Brain microvascular endothelial cell (primary cell): ENCODE measurements around the gene WASL.

ENCODE experiments used
- DNase-seq: peaks from one replicate; pipeline ENCODE4 v3.0.0-alpha.2; 2020
- H3K27ac ChIP-seq: fragments of 250-450 bp; sonication (Bioruptor Pico); 2 replicates; pipeline ENCODE4 v1.5.1; 2020; ENCODE audit warnings: mild to moderate bottlenecking, moderate library complexity
- H3K27me3 ChIP-seq: fragments of 250-450 bp; sonication (Bioruptor Pico); replicated peaks from 2 replicates; pipeline ENCODE4 v1.5.1; 2020; ENCODE audit warnings: mild to moderate bottlenecking
- H3K36me3 ChIP-seq: fragments of 250-450 bp; sonication (Bioruptor Pico); replicated peaks from 2 replicates; pipeline ENCODE4 v1.5.1; 2020; ENCODE audit warnings: mild to moderate bottlenecking
- H3K4me3 ChIP-seq: 2 replicates; pipeline ENCODE4 v1.5.1; 2011; ENCODE audit warnings: low read depth, mild to moderate bottlenecking, control low read depth, low read length, moderate library complexity
- CTCF ChIP-seq: IDR thresholded peaks from 2 replicates; pipeline ENCODE4 v1.5.1; 2011; ENCODE audit warnings: low read depth, mild to moderate bottlenecking, moderate library complexity, low read length, control low read depth, inconsistent platforms; ENCODE audit errors: missing control alignments
- in situ Hi-C: cut with HindIII; loops from 2 replicates; pipeline ENCODE4 v1.10.0; 2017; ENCODE audit warnings: low sequenced_read_pairs, low pct_ligation_motif_present

Gene WASL

GRCh38 chr7:123718773-123719172 is 30.0 kb downstream of the WASL start:
- TF ChIP-seq CTCF, result no peak
- in situ Hi-C loops, result no loop called here
- no peaks in the 10 kb centered on the region for H3K36me3 ChIP-seq
- no peak for DNase-seq
- no peaks in the 10 kb centered on the region for H3K27me3 ChIP-seq
- H3K27ac ChIP-seq, result no peak overlapping the region
- no peak overlapping the region for H3K4me3 ChIP-seq

- no peaks in the 10 kb centered on the region for H3K36me3 ChIP-seq
- no peak for TF ChIP-seq CTCF
- in situ Hi-C loops, result no loop called here
- no peaks in the 10 kb centered on the region for H3K27me3 ChIP-seq
- no peak for DNase-seq
- no peak overlapping the region for H3K4me3 ChIP-seq
- H3K27ac ChIP-seq, result no peak overlapping the region
Measured at GRCh38 chr7:123717689-123718088, 31.1 kb downstream of the WASL start.

GRCh38 chr7:123716877-123717276 is 31.9 kb downstream of the WASL start:
- in situ Hi-C loops, result no loop called here
- TF ChIP-seq CTCF, result no peak
- Histone ChIP-seq H3K4me3 (no peak overlapping the region), H3K27me3 (no peaks in the 10 kb centered on the region), H3K36me3 (no peaks in the 10 kb centered on the region), H3K27ac (no peak overlapping the region)
- DNase-seq, result no peak

- Histone ChIP-seq H3K27me3 (no peaks in the 10 kb centered on the region), H3K4me3 (no peak overlapping the region), H3K27ac (no peak overlapping the region), H3K36me3 (no peaks in the 10 kb centered on the region)
- in situ Hi-C loops, result no loop called here
- DNase-seq, result no peak
- TF ChIP-seq CTCF, result no peak
Measured at GRCh38 chr7:123715799-123716198, 33.0 kb downstream of the WASL start.

- Histone ChIP-seq H3K27me3 (no peaks in the 10 kb centered on the region), H3K27ac (no peak overlapping the region), H3K36me3 (no peaks in the 10 kb centered on the region), H3K4me3 (no peak overlapping the region)
- DNase-seq, result no peak
- in situ Hi-C loops, result no loop called here
- TF ChIP-seq CTCF, result no peak
Measured at GRCh38 chr7:123715198-123715597, 33.6 kb downstream of the WASL start.

- Histone ChIP-seq H3K36me3 (no peaks in the 10 kb centered on the region), H3K4me3 (no peak overlapping the region), H3K27ac (no peak overlapping the region), H3K27me3 (no peaks in the 10 kb centered on the region)
- no peak for DNase-seq
- no peak for TF ChIP-seq CTCF
- in situ Hi-C loops, result no loop called here
Measured at GRCh38 chr7:123714296-123715080, 34.3 kb downstream of the WASL start.
